SK-N-SH treated with all-trans-retinoic acid at 6 μM for 48 hours (cell line): ENCODE data around the gene PHLDA3.

ENCODE experiments used
- ARNTL ChIP-seq: fragments of 450-650 bp; formaldehyde crosslinking; IDR thresholded peaks from 2 replicates; pipeline ENCODE4 v1.5.0; 2020; ENCODE audit warnings: low read depth, mild to moderate bottlenecking, moderate library complexity, borderline replicate concordance
- BACH2 ChIP-seq: fragments of 250-450 bp; sonication (Bioruptor Pico); IDR thresholded peaks from 2 replicates; pipeline ENCODE4 v1.9.0; 2021; ENCODE audit warnings: mild to moderate bottlenecking, borderline replicate concordance
- ESRRG ChIP-seq: fragments of 250-450 bp; sonication (Bioruptor Pico); IDR thresholded peaks from 2 replicates; pipeline ENCODE4 v1.6.1; 2021; ENCODE audit warnings: mild to moderate bottlenecking
- ZFP30 ChIP-seq: fragments of 450-650 bp; formaldehyde crosslinking; IDR thresholded peaks from 2 replicates; pipeline ENCODE4 v1.5.0; 2022; ENCODE audit warnings: mild to moderate bottlenecking, moderate library complexity
- ZNF70 ChIP-seq: fragments of 450-650 bp; formaldehyde crosslinking; IDR thresholded peaks from 2 replicates; pipeline ENCODE4 v1.5.0; 2020; ENCODE audit warnings: mild to moderate bottlenecking, moderate library complexity

GRCh38 chr1:201511396-201511940 is 42.5 kb upstream of the PHLDA3 start:
- no peak for TF ChIP-seq ESRRG
- TF ChIP-seq ARNTL (CRISPR knock-in tag), result no peak
- no peak for TF ChIP-seq ZNF70
- TF ChIP-seq ZFP30, result no peak
- no peak for TF ChIP-seq BACH2 (CRISPR knock-in tag)
